H1 (cell line): ENCODE measurements around the gene RIN2.

Experiments
- CTCF ChIP-seq, 3 experiments: IDR thresholded peaks; 1 replicate in 2 of 3; 2 replicates in 1 of 3; pipeline versions ENCODE4 v1.5.1 to v1.6.1; 2011; ENCODE audit warnings: low read length in 3 of 3, mild to moderate bottlenecking in 3 of 3, inconsistent platforms in 2 of 3, low read depth in 1 of 3, moderate library complexity in 1 of 3; ENCODE audit not compliant: insufficient read depth in 1 of 3; ENCODE audit errors: control extremely low read depth in 1 of 3
- EZH2 ChIP-seq: fragments of 200-600 bp; sonication (generic); IDR thresholded peaks from 2 replicates; pipeline ENCODE4 v1.7.1; 2012; ENCODE audit warnings: low read depth, mild to moderate bottlenecking, moderate library complexity, low read length, inconsistent platforms; ENCODE audit not compliant: severe bottlenecking
- MAFK ChIP-seq: IDR thresholded peaks from 2 replicates; pipeline ENCODE4 v1.6.1; 2012; ENCODE audit warnings: low read depth, mild to moderate bottlenecking, improper control_type of control experiment, low read length
- POLR2A ChIP-seq, 2 experiments: IDR thresholded peaks; 1 replicate in 1 of 2; 2 replicates in 1 of 2; pipeline ENCODE4 v1.6.1; 2011; ENCODE audit warnings: low read depth in 2 of 2, low read length in 2 of 2, mild to moderate bottlenecking in 2 of 2; ENCODE audit errors: control extremely low read depth in 1 of 2
- TBP ChIP-seq: IDR thresholded peaks from 2 replicates; pipeline ENCODE4 v1.6.1; 2011; ENCODE audit warnings: low read depth, low read length, improper control_type of control experiment

- TF ChIP-seq POLR2A (IDR thresholded peaks at IDR 0.05; ENCODE audit: control extremely low read depth in 1 of 2, low read depth in 2 of 2, low read length in 2 of 2) (no peak), CTCF (IDR thresholded peaks at IDR 0.05; ENCODE audit: control extremely low read depth in 1 of 3, insufficient read depth in 1 of 3, low read depth in 1 of 3, low read length in 3 of 3) (no peak), EZH2 (no peak), MAFK (no peak), TBP (no peak)
These were observed 19.9 kb downstream of the RIN2 start for GRCh38 chr20:19777981-19778380.
